Measurements from ENCODE around the gene RUVBL1.

The RUVBL1 gene

DNA sequence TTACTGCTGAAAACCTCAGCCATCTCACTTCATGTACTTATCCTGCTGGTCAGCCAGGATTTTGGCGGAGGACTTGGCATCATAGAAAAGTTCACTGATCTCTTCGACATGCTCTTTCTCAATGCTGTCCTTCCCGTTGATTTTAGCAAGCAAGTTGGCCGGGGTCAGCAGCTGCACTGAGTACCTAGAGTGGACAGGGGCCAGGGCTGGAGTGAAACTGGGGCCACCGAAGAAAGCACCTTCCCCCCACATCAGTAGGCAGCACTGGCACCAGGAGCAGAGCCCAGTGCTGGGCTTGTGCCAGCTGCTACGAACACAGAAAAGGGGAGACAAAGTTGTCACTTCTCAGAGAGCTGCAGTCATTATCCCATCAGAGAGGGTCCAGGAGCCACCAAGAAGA is 42.4 kb downstream of the RUVBL1 start:
- DNase-seq, result no peak

DNA sequence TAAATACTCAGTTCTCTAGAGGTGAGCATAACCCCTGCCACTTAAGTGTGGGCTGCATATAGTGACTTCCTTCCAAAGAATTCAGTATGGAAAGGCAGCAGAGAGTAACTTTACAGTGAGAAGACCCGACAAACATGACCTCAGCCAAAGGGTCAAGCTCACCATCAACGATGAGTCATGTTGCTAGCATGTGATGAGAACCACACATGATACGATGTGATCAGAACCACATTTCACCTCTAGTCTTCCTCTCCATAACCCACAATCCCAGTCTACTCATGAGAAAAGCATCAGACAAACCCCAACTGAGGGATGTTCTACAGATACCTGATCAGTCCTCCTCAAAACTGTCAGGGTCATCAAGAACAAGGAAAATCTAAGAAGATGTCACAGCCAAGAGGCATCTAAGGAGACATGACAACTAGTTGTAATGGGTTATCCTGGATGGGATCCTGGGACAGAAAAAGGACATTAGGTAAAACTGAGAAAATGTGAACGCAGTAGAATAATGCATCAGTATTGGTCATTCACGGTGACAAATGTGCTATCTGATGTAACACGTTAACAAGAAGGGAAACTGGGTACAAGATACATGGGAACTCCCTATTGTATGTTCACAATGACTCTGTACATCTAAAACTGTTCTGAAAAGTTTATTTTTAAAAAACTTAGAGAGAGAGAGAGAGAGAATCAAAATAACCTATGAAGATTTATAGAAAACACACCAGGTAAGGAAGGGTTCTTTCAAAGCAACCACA is 43.1 kb downstream of the RUVBL1 start:
- DNase-seq, result peak; percentile 44

DNA sequence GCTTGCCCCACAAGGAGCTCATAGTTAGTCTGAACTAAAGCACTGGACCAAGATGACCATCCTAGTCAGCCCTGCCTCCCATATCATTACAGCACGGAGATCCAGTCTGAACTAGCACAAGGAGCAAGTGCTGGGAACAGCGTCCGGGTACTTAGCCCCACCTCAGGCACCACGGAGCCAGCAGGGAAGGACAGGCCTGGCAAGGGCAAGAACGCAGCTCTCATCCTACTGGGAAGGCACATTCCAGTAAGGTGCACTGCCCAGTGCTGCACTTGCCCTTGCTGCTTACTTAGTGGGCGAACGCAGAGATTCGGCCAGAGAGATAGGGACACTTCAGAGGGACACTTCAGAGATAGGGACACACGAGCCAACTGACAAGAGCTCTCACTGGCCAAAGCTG is 43.8 kb downstream of the RUVBL1 start:
- DNase-seq, result no peak

DNA sequence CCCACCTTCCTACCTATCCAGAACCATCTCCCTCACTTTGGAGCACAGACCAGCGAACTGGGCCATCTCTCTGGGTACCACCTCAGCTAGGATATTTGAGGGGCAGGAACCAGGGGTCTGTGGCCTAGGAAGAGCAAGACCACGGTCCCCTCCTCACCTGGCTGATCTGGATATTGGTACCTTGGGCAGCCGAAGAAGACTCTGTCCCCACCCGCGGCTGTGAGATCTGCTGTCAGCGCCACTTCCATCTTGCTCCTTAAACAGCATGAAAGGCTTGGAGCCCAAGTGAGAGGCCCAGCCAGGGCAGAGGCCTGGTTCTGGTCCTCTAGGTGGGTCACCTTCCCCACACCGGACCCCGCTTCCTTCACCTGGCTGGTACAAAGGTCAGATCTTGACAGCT is 44.7 kb downstream of the RUVBL1 start:
- DNase-seq, result no peak

DNA sequence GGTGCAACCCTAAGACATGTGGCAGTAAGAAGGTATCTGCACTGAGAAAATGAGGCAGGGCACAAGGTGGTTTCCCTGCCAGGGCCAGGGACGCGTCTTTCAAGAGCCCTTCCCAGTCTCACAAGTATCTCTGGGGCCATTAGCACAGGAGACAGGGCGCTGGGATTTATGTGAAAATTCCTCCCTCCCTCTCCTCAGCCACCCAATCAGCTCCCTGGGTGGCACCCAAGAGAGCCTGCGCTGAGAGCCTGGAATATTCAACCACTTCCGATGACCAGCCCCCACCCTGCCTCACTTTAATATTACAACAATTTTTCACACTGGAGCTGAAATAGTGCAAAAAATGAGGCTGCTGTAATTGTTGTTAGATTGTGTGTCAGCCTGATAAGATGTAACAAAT is 45.3 kb downstream of the RUVBL1 start:
- no peak for DNase-seq

DNA sequence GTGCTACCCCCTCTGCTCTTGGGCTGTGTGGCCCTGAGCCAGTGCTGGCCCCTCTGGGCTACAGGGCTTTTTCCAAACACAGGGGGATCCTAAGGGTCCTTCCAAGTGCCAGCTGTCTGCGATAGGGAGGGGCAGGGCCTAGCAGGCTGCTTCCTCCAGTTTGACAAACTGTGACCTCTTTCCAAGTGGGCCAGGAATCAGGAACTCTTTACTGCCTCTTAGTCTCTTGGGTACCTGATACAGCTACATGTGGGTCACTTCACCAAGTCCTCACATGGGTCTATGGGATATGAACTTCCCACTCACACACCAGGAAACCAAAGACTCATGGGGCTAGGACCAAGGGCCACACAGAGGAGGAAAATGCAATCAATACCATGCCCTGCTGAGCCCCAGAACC is 45.9 kb downstream of the RUVBL1 start:
- DNase-seq, result peak; percentile 35

DNA sequence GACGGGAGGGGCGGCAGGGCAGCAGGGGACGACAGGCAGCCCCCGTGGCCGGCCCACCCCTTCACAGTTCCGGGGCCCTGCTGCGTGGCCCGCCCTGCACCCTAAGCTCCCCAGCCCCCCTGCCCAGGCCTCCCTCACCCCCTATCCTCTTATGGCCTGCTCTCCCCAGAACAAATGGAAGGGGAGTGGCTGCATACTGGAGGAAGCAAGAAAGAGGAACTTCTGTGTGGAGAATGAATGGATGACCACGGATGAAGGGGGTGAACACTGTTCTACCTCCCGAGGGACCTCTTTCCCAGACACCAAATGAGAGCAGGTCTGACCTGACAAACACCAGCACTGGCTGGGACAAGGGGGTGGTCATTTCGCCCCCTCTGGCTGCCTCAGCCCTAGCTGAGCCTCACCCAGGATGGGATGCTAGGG is 46.4 kb downstream of the RUVBL1 start:
- peak; percentile 92 for DNase-seq

DNA sequence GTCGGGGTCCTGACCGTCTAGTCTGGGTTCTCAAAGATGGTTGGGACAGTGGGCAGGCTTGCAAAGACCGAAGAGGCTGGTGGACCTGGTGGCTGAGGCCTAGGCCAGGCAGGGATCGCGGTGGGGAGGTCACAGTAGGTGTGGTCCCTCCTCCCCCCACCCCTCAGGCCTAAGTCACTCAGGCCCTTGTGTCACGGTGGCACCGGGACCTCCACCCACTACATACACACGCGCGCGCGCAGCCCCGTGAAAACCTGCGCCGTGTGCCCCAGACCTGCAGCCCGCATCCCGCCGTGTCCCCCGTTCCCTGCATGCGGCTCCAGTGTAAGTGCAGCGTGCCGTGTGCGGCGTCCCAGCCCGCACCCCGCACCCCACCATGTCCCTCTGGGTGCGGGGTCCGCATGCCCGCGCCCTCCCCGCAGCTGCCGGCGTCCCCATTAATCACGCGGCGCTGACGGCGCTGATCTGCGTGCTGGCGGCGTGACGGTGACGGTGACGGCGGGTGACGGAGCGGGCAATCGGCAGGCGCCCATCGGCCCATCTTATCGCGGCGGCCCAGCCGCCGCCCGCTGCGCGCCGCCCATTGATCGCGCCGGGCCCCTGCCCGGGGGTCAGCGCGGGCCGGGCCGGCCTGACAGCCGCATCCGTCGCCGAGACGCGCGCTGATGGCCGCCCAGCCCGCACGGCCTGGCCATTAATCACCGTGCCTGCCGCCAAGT is 47.0 kb downstream of the RUVBL1 start:
- peak; percentile 87 for DNase-seq

DNA sequence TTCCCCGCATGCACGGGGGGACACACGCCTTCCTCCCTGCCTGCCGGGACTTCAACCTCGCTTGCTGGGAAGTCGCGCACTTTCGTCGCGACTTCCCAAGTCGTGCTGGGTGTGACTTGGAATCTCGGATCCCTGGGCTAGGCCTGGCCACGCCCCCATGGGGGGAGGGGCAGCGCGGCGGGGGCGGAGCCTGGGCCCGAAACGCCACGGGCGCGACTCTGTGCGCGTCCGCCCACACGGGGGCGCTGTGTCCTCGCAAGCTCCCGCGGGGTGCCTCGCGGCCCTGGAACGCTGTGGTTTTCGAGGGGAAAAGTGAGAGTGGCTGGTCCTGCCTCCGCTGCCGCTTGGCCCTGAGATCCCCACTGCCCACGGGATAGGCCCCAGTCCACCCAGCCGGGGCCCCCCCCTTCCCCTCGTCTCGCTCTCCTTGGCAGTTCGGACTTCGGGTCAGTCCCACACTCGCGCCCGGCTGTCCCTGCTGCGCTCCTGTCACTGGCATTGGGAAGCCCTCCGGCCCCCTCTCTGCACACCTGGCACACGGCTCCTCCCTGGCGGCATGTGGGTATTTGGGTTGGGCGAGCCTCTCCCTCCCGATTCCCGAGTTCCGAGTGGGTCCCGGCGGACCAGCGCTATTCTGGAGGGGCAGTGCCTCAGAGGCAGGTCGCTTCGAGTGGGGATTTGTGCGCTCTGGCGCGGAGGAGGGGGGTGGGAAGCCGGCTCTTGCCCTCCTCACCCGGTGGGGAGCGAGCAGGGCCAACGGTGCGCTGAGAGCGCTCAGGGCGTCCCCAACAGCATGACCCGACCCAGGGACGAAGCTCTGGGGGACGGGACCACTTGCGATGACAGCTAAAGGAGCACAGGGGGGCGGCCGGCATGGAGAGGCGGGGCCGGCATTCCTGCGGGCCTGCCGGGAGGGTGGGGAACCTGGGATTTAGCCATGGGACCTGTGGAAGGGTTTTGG is 47.8 kb downstream of the RUVBL1 start:
- peak; percentile 94 for DNase-seq

DNA sequence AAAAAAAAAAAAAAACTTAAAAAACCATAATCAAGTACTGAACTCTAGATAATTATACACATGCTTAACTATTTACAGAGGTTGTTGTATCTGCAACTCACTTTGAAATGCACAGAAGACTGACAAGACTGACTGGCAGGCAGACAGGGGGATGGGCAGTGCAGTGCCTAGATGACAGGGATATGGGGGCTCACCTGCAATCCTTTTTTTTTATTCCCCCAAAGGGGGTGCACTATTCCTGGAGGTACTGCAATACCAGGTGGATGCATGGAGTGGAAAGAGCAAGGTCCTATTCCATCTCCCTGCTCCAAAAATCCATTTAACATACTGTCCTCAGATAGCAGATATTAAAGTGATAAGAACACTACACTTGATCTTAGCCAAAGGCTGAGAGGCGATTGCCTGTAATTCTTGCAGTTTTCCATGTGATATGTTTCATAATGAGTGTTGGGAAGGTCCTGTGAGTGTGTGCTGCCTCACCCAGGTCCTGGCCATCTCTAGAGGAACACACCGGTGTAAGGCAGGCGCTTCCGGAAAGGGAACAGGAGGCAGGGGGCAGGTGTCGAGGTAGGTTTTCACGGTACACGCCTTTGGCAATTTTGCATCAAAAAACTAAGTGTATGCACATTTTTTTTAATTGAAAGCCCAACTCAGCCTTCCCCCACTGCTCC is 48.6 kb downstream of the RUVBL1 start:
- DNase-seq, result no peak

DNA sequence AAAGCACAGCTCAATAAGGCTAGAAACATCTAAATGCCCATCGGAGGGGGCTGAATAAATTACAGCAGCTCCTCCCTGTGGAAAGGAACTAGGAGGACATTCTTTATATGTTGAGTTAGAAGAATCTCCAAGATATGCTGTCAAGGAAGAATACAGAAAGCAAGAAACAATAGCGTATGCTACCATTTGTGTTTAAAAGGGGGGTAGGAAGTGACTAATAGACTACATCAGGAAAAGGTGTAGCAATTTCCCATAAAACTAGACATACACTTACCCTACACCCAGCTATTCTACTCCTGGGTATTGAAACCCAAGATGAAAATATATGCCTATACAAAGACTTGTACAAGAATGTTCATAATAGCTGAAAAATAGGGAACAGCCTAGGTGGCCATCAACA is 49.8 kb downstream of the RUVBL1 start:
- DNase-seq, result no peak

DNA sequence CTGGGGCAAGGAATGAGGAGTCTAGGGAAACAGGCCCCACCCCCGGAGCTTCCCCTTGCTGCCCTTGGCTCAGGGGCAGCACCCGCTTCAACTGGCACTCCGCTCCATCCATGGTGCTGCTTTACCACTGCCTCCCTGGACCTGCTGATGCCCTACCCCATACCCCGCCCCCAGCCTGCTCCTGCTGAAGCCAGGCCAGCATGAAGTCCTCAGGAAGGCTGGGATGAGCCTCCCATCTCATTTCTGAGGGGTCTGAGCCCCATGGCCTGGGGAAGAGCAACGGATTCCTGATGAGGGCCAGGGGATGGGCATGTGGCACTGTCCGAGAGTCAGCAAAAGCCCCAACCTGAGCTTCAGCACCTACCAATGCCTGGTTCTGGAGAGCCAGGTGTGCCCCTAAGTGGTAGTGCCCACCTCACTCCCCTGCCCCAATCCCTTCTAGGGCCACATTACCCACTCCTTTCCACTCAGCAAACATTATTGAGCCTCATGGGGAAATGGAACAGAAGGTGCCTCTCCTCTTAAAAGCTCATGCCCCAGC is 50.4 kb downstream of the RUVBL1 start:
- DNase-seq, result no peak

DNA sequence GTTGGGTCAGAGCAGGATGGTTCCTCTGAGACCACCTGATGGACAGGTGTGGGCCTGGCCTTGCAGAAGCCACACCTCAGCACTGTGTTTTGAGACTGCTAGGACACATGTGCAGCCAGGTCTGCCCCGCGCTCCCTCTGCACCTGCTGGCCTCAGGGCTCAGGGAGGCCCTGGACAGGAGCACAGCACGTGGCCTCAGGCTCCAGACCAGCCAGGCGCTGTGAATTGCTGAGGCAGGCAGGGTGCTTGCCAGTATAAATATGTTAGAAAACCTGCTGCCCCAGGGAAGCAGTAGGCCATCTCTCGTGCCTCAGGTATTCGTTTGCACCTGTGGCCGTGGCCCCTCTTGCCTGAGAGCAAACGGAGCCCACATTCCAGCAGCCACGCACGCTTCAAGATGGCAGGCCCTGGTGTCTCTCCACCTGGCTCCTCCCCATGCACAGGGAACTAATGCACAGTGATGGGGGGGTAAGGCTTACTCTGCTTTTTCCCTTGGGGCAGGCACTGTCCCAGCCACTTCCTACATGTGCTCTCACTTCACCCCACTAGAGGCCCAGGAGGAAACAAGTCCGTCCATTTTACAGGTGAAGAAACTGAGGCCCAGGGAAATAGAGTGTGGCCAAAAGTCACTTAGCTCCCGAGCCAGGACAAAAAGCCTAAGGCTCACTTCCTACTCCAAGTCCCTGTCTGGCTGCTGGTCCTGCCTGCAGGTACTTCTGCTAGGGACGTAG is 51.0 kb downstream of the RUVBL1 start:
- no peak for DNase-seq

DNA sequence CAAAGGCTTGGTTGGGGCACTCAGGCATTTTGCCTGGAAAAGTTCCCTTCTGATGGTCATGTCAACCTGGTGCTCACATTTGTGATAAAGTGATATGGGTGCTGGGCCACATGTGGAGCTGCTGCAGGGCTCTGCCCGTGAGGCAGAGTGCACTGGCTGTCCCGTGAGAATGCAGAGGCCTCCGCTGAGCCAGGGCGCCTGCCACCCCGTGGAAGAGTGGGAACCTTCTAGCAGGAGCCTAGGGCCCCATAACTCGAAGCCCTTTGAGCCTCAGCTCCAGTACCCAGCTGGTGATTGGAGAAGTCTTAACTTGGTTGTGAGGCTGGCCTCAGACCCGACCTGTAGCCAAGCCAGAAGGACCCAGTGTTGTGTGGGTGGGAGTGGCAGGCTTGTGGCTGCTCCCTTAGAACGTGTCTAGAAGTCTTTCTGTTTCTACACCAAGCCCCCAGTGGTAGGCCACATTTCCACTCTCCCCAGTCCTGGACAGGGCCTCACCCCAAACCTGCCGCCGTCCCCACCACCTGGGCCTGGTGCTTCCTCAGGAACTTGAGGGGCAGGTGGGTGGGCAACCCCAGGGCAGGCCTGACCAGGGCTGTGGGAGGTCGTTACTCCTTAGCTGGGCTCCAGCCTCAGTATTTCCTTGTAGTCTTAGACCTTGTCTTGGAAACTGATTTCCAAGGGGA is 51.7 kb downstream of the RUVBL1 start:
- DNase-seq, result no peak

DNA sequence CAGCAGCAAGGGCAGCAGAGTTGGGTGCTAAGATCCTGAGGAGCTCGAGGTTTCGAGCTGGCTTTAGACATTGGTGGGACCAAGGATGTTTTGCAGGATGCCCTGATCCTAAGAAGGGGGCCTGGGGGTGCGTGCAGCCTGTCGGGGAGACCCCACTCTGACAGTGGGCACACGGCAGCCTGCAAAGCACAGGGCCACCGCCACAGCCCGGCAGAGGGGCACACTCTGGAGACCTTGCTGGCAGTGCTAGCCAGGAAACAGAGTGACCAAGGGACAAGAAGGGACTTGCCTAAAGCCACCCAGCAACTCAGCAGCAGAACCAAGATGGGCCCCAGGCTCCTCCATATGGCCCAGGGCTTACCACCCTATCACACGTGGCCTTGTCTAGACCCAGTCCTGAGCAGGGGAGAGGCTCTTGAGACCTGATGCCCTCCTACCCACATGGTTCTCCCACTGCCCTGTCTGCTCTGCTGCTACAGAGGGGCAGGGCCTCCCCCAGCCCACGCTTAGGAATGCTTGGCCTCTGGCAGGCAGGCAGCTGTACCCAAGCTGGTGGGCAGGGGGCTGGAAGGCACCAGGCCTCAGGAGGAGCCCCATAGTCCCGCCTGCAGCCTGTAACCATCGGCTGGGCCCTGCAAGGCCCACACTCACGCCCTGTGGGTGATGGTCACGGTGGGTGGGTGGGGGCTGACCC is 52.6 kb downstream of the RUVBL1 start:
- DNase-seq, result no peak

DNA sequence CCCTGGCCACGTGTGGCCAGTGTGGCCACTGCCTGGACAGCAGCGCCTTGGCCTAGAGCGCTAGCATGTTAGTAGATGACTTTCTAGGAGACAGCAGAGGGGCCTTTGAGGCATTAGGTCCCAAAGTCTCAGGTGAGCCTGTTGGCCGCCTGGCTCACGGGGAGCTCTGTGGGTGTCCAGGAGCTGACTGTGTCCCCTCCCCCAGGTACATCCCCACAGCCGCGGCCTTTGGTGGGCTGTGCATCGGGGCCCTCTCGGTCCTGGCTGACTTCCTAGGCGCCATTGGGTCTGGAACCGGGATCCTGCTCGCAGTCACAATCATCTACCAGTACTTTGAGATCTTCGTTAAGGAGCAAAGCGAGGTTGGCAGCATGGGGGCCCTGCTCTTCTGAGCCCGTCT is 54.3 kb downstream of the RUVBL1 start:
- DNase-seq, result no peak

DNA sequence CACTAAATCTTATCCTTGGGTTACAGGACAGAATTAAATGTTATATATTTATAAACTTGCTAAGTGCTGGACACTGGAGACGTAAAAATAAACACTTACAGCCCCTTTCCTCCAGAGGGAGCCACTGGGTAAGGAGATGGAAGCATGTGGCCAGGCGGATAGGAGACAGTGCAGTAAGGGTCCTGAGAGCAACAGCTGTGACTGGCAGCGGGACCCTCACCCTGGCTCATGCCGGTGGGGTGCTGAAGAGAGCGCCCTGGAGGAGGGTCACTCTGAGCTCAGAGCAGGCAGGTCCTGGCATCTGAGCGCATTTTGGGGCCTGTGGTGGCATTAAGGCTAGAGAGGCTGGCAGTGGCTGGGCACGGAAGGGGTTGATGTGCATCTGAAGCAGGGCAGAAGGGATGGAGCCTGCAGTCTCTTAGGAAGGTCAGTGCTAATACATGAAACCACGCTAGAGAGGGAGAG is 55.4 kb downstream of the RUVBL1 start:
- DNase-seq, result peak; percentile 85

DNA sequence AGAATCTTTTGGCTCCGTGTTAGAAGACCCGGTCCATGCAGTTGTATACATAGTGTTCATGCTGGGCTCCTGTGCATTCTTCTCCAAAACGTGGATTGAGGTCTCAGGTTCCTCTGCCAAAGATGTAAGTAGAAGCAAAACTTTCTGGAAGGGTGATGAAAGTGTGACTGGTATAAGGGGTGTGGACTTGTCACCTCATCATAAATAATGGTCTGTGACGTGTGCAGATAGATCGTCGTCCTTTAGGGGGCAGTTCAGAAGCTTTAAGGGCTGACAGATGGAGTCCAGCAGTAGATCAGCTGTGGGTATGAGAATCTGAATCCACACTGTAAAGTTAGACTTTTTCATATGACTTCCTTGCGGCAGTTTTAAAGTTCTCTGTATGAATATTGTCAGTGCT is 56.1 kb downstream of the RUVBL1 start:
- peak; percentile 53 for DNase-seq

DNA sequence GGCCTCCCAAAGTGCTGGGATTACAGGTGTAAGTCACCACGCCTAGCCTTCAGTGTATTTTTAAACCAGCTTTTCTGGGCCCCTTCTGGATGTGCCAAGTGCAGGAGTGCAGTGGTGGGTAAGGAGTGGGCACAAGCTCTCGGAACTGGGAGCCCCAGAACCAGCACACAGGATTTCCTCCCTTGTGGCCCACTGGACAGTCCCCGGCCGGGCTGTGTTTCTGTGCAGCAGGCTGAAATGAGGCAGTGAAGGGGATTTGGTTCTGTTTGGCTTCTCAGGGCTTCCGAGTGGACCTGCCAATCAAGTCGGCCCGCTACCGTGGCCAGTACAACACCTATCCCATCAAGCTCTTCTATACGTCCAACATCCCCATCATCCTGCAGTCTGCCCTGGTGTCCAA is 56.9 kb downstream of the RUVBL1 start:
- DNase-seq, result no peak

DNA sequence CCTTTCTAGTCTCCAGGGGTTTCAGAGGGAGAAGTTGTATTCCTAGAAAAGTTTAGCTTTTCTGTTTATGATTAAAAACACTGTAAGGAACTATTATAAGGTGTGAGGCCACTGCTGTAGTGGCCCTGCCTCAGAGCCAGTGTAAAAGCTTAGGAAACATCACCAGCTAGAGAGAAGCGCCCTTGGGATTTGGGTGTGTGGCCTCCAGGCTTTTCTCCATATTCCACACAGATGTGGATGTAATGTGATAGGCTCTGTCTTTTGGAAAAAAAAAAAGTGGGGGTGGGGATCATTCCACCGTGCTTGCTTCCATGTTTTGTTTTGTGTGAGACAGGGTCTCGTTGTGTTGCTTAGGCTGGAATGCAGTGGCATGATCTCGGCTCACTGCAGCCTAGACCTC is 57.5 kb downstream of the RUVBL1 start:
- no peak for DNase-seq
